ENCODE measurements around the gene MPHOSPH6. TPM values are rescaled to one million over a fixed set of nuclear protein-coding genes. Genes with fewer than 3 reads are reported as not detected.
A peak's percentile ranks its signal among the peaks of the same experiment; 100 is the strongest.

Gene MPHOSPH6, protein sequence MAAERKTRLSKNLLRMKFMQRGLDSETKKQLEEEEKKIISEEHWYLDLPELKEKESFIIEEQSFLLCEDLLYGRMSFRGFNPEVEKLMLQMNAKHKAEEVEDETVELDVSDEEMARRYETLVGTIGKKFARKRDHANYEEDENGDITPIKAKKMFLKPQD
- 76.4 and 96.7 TPM in 2 replicates for total RNA-seq (2016; rRNA removed; fragmentation: Illumina TruSeq; extraction: Trizol)
- total RNA-seq (2016; cell fraction: cytosol; rRNA removed; fragmentation: Illumina TruSeq; extraction: Trizol; ENCODE audit: low read depth): 20.4 and 20.5 TPM in 2 replicates
- total RNA-seq (2016; cell fraction: insoluble cytoplasmic fraction; rRNA removed; fragmentation: Illumina TruSeq; extraction: Trizol): 74.6 and 97.7 TPM in 2 replicates
- 27.4 and 30.3 TPM in 2 replicates for total RNA-seq (2016; cell fraction: membrane; rRNA removed; fragmentation: Illumina TruSeq; extraction: Trizol)
- total RNA-seq (2016; cell fraction: nucleus; rRNA removed; fragmentation: Illumina TruSeq; extraction: Trizol): 74.3 and 90.0 TPM in 2 replicates
- 16.5 and 28.4 TPM in 2 replicates for polyA plus RNA-seq (2011; rRNA removed)
- 8.3 and 14.2 TPM in 2 replicates for polyA plus RNA-seq (2011; cell fraction: cytosol; rRNA removed)
- polyA plus RNA-seq (2011; cell fraction: nucleus; rRNA removed): 15.0 and 24.4 TPM in 2 replicates
- polyA plus RNA-seq (2012): 28.5 and 32.4 TPM in 2 replicates
- polyA plus RNA-seq (2016; cell fraction: cytosol; fragmentation: Illumina TruSeq; extraction: Trizol; ENCODE audit: low read depth): 16.9 and 21.1 TPM in 2 replicates
- polyA plus RNA-seq (2016; cell fraction: insoluble cytoplasmic fraction; fragmentation: Illumina TruSeq; extraction: Trizol; ENCODE audit: low read depth): 137 and 158 TPM in 2 replicates
- polyA plus RNA-seq (2016; cell fraction: membrane; fragmentation: Illumina TruSeq; extraction: Trizol; ENCODE audit: low read depth): 27.4 and 29.7 TPM in 2 replicates
- 113 and 119 TPM in 2 replicates for polyA plus RNA-seq (2016; cell fraction: nucleus; fragmentation: Illumina TruSeq; extraction: Trizol; ENCODE audit: insufficient read depth, low read depth)
- polyA minus RNA-seq (2011; rRNA and poly(A)+ RNA removed; ENCODE audit: low replicate concordance): 2.7 and 3.5 TPM in 2 replicates
- polyA minus RNA-seq (2011; cell fraction: cytosol; rRNA and poly(A)+ RNA removed): 8.9 and 10.0 TPM in 2 replicates
- polyA minus RNA-seq (2011; cell fraction: nucleus; rRNA and poly(A)+ RNA removed): 62.7 and 63.1 TPM in 2 replicates
- Bru-seq, nascent RNA: percentile 87 among the genes with signal in this experiment
- BruChase-seq, experiment 1, labeled RNA remaining after a 6-hour chase: percentile 84 among the genes with signal in this experiment
- BruChase-seq, experiment 2, labeled RNA remaining after a 2-hour chase: percentile 92 among the genes with signal in this experiment
- long read RNA-seq, experiment 1, transcript MPHOSPH6-201 (5 exons, 1,103 nt): major isoform, 76 of 90 reads
- long read RNA-seq, experiment 1, partial matches to known transcripts: 8 of 90 reads
- long read RNA-seq, experiment 1, other reads (novel, unspliced or antisense): 4 of 90 reads
- long read RNA-seq, experiment 2, transcript MPHOSPH6-201 (5 exons, 1,103 nt): major isoform, 34 of 50 reads
- long read RNA-seq, experiment 2, partial matches to known transcripts: 4 of 50 reads
- long read RNA-seq, experiment 2, other reads (novel, unspliced or antisense): 11 of 50 reads

DNA sequence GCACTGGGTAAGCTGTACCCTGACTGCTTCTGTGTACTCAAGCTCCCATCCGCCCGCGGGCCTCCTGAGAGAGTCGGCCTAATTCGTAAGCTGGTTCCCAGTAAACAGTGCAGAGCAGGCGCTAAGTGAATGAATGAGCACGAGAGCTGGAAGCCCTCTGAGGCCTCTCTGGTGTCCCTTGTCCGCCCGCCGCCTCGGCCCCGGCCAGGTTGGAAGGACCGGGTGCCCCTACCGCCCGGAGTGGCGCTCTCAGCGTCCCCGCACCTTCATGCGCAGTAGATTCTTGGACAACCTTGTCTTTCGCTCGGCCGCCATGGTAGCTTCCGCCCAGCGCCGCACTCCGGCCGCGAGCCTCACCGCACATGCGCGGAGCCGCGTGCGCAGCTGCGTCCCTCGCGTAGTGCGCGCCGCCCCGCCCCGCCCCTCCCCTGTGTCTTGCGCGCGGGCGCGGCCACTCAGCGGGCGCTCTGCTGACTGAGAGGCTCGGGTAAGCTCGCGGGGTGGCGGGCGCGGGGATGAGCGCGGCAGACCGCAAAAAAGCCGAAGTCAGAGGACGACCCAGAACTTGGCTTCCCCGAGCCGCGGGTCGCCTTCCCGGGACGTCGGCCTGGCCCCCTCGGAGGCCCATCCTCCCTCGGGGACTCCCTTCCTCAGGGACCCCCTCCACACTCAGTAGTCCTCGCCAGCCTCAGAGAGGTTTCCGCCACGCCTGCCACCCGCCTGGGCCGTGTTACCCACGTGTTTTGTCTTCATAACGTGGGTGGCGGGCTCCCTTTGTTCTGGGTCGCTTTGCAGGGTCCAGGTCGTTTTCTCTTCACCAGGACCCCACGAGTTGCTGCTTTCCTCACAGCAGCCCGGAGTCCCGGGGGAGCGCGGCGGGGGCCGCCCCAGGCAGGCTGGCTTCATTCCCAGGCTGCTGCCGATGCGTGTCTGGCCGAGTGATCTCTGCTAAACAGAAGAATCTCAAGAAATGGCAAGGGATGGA, at the start of gene MPHOSPH6:
MPHOSPH6 (minus strand) TSS at position 364 of the 985 bp plus-strand sequence; CDS start at position 315, 49 bp downstream.
- intact Hi-C loops (cut with micrococcal nuclease; ENCODE audit: unreplicated experiment): loop anchor here (1.0 to 5.0 kb wide), 2 partner anchors 88 to 139 kb away; no protein-coding TSS in a partner anchor
- Histone ChIP-seq H3K4me2 (ENCODE audit: low read depth, low read length) (peak within 1 kb of the TSS; percentile 96), H3K9ac (ENCODE audit: insufficient read depth, low read depth, low read length) (peak within 1 kb of the TSS; percentile 87), H2AFZ (ENCODE audit: low read length) (peak within 1 kb of the TSS; percentile 59), H3K79me2 (ENCODE audit: insufficient read depth, low read length) (peaks cover 26% of the 10 kb centered on the region), H4K20me1 (ENCODE audit: insufficient read depth, low read length) (no peaks in the 10 kb centered on the region), H3K27me3 (ENCODE audit: control insufficient read depth in 1 of 2, insufficient read depth in 2 of 2, low read length in 2 of 2) (peaks cover 0 to 20% of the 10 kb centered on the region in 2 experiments; a peak in 4 of 5 replicates), H3K27ac (ENCODE audit: extremely low read length, insufficient read depth, low read length) (peak within 1 kb of the TSS; percentile 84), H3K36me3 (replicated peaks in 1 of 2; ENCODE audit: control insufficient read depth in 1 of 2, insufficient read depth in 2 of 2, low read length in 2 of 2) (peaks cover 3 to 19% of the 10 kb centered on the region in 2 experiments; a peak in 4 of 5 replicates), H3K4me3 (replicated peaks in 1 of 3; ENCODE audit: insufficient read depth in 1 of 3, low read depth in 2 of 3, low read length in 3 of 3) (peak within 1 kb of the TSS; percentile 77 to 97 (median 85)), H3K9me3 (ENCODE audit: low read length) (no peaks in the 10 kb centered on the region), H3K4me1 (ENCODE audit: insufficient read depth, low read length) (peaks cover 43% of the 10 kb centered on the region)
- DNase-seq (ENCODE audit: low spot score) (peak; percentile 84), ATAC-seq (peak; percentile 96), FAIRE-seq (peak; percentile 60)
- ChIA-PET CTCF (ENCODE audit: low intra/inter-chr PET ratio, low total read pairs) (no interaction called here), POLR2A (interaction anchor here (0.6 to 2.0 kb wide), 15 partner anchors 9 to 135 kb away, joined by 3 to 16 read pairs (median 5); partner anchors contain the start of gene HSD17B2)
- in situ Hi-C loops (cut with HindIII; ENCODE audit: extremely low pct_ligation_motif_present, low pct_unique_long_range_greater_than_20kb): no loop called here
- WGBS (ENCODE audit: low lambda C conversion rate): 1% methylated on average over 33 of the region's 89 CpGs
- no TSS peak for BruUV-seq (replicated peaks)
- TF ChIP-seq MAX (IDR thresholded peaks at IDR 0.05) (peak; percentile 93), ZNF138 (CRISPR knock-in tag; IDR thresholded peaks at IDR 0.05; ENCODE audit: low read depth) (no peak), EHMT2 (IDR thresholded peaks at IDR 0.05; ENCODE audit: borderline replicate concordance, low read depth, low read length) (no peak), PAWR (CRISPR knock-in tag; IDR thresholded peaks at IDR 0.05; ENCODE audit: borderline replicate concordance) (no peak), SMAD3 (CRISPR knock-in tag; IDR thresholded peaks at IDR 0.05) (no peak), DRAP1 (CRISPR knock-in tag; IDR thresholded peaks at IDR 0.05) (peak; percentile 54; the same call in 1 of the 2 replicates), NFE2L1 (CRISPR knock-in tag; IDR thresholded peaks at IDR 0.05; ENCODE audit: borderline replicate concordance) (no peak), ZNF713 (CRISPR knock-in tag; IDR thresholded peaks at IDR 0.05) (peak; percentile 91)
- TF ChIP-seq, protein P1, sequence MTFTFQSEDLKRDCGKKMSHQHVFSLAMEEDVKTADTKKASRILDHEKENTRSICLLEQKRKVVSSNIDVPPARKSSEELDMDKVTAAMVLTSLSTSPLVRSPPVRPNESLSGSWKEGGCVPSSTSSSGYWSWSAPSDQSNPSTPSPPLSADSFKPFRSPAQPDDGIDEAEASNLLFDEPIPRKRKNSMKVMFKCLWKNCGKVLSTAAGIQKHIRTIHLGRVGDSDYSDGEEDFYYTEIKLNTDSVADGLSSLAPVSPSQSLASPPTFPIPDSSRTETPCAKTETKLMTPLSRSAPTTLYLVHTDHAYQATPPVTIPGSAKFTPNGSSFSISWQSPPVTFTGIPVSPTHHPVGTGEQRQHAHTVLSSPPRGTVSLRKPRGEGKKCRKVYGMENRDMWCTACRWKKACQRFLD (CRISPR knock-in tag; IDR thresholded peaks at IDR 0.05; ENCODE audit: borderline replicate concordance): peak; percentile 99
- TF ChIP-seq, protein P2, sequence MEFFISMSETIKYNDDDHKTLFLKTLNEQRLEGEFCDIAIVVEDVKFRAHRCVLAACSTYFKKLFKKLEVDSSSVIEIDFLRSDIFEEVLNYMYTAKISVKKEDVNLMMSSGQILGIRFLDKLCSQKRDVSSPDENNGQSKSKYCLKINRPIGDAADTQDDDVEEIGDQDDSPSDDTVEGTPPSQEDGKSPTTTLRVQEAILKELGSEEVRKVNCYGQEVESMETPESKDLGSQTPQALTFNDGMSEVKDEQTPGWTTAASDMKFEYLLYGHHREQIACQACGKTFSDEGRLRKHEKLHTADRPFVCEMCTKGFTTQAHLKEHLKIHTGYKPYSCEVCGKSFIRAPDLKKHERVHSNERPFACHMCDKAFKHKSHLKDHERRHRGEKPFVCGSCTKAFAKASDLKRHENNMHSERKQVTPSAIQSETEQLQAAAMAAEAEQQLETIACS (CRISPR knock-in tag; IDR thresholded peaks at IDR 0.05): peak; percentile 94

Measured in HepG2 (cell line).